GM21786 (cell line): ENCODE results near the gene CLCNKB.
"Not testable (repeated sequence)": the region's sequence is repeated elsewhere in the genome, so short reads cannot be mapped to it uniquely, and the experiment has no call there.

Experiments
- ATAC-seq: cut with Tn5 transposase; IDR thresholded peaks from one replicate; pipeline ENCODE4 v1.9.1; 2021; ENCODE audit not compliant: unreplicated experiment

Gene CLCNKB

DNA sequence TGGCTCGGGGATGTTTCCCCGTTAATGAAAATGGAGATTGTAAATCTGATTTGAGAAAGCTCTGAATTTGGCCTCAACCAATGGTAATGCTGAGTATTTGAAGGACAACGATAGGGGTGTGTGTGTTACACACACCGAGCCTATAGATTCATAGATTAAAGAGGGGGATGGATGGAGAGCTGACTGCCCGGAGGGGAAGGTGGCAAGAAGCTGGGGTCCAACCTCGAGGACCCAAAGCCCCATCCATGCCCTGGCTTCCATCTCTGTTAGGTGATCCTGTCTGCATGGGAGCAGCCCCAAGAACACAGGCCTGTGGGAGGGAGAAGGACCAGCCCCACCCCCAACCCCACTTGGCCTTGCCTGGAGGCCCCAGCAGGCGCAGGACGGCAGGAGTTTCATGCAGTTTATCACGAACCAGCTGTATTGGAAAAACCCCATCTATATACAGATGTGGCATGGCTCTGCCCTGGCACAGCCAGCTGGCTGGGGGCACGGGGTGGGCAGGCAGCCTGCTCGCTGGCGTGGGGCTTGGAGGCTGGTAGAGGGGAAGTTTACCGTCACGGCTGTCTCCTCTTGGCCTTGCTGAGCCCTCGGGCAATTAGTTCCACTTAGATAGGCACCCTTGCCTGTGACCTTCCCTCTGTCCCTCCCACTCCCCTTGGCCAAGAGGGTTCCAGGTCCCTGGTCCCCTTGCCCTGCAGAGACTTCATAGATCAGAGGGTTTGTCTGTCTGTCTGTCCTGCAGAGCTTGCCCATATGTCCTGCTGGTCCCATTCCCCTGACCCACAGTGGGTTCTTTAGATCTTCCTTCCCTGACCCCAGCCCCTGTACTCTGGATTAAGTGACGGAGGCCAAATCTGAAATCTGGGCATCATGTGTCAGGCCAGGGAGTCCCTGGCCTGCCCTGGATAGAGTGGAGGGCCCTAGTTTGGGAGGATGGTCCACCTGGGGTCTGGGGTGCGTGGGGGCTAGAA is 28.8 kb upstream of the CLCNKB start:
- no peak for ATAC-seq

DNA sequence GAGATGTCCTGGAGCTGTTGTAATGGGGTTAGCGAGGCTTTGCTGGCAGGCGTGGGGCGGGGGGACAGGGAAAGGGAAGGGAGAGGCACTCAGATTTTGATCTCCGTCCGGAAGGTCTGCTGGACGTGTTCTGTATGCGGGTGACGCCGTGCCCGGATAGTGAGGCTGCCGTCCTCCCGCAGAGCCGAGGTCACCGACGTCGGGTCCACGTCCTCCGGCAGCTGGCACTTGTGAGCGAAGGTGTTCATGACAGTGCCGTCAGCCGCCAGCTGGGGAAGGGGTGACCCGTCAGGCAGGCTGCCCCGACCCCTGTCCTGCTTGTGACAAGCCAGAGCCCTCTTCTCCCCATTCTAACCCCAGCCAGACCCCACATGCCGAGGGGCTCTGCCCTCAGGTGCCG is 28.1 kb upstream of the CLCNKB start:
- ATAC-seq, result no peak

DNA sequence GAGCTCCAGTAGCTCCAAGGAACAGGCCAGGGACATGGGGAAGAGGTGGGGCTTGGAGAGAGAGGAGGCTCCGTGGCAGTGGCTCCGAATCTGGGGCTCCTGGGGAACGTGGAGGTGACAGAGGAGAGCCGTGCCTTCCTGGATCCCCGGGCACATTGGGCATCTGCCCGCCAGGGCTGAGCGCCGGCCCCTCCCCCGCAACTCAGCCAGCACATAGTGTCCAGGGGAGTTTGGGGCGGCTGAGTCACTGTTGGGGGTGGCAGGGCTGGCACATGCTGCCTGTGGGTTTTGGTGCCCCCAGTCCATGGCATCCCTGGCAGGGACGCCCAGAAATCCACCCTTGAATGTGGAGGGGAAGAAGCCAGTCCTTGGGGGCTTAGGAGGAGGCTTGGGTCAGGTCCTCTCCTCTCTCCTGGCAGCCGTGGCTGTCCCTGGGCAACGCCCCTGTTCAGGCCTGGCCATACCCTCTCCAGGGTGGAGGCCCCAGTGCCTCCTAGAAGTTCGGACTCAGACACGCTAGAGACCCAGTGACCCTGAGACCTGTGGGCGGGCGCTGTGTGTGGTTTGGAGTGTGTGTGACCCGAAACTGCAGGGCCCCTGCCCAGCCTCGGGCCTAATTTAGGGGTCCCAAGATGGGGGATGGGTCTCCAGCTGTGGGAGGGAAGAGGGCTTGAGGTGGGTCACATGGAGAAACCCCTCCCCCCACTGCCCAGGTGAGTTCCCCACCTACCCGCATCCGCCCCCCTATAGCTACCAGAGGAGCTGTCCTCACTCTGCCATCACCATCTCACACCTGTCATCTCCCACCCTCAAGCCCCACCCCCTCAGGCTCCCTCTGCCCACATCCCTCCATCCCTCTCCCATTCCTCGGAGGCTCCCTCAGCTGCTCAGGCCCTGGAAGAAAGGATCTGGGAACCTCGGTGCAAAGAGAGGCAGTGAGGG is 27.4 kb upstream of the CLCNKB start:
- no peak for ATAC-seq

DNA sequence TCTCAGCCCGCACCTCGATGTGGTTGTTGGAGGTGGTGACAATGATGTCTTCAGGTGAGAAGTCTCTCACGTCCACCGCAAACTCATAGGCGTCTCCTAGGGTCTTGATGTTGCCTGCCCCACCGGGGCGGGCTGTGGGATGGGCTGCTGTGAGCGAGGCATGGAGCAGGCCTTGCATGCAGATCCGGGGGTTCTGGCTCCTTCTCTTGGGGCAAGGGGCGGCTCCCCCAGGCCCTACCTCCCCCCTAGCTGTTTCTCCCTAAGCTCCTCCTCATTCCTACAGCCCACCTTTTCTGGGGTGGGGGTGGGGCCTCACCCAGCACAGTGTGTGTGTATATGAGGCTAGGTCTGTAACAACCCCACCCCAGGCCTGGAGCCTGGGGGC is 26.5 kb upstream of the CLCNKB start:
- ATAC-seq, result no peak

DNA sequence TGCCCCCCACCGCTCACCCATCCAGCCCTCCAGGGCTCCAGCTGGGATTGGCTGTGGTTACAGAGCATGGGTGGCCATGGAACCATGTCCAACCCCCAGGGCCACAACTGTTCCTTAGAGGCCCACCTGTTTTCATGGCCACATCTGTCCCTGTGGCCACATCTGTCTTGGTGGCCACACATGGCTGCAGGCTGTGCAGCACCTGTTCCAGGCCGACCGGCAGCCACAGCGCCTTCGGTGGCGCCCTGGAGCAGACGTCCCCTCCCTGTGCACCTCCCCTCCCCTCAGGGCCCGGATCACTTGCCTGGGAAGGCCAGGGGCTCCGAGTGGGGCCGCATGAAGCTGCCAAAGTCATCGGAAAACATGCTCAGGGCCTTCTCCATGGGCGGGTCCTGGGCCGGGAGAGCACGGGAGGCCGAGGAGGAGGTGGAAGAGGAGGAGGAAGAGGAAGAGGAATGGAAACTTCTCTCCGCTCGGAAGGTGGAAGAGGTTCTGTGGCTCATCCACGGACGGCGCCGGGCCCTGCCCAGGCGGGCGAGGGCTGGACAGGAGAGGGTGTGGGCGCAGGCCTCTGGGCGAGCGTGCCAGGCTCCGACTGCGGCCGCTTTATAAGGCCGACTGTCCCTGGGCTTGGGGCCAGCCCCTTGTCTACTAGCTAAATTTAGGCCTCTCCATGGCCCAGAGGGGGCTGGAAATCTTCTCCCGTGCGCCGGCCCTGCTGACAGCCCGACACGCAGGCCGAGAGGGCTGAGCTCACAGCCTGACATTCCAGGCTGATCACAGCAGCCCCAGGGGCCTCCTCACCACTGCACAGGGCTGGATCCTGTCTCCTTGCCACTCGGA is 25.9 kb upstream of the CLCNKB start, which contains the start of gene HSPB7:
TSS of gene HSPB7 (minus strand) at position 583 of the 843 bp plus-strand sequence. CDS start at position 503, 80 bp downstream.
- ATAC-seq, result no peak

DNA sequence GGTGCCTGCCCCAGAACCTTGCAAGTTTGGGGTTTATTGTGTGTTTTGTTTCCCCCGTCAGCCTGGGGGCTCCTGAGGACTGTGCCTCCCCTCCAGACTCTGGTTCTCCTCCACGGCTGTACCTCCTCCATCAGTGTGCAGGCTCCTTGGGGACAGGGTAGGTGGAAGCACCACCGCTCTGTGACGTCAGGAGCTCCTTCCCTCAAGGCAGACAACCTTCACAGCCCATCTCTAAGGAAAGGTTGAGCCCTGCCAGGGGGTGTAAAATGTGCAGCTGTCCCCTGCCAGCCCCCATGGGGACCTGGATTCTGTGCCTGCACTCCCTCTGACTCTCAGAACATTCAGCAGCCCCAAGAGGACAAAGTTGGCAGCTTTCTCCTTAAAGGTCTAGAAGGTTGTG is 25.3 kb upstream of the CLCNKB start:
- ATAC-seq, result no peak

DNA sequence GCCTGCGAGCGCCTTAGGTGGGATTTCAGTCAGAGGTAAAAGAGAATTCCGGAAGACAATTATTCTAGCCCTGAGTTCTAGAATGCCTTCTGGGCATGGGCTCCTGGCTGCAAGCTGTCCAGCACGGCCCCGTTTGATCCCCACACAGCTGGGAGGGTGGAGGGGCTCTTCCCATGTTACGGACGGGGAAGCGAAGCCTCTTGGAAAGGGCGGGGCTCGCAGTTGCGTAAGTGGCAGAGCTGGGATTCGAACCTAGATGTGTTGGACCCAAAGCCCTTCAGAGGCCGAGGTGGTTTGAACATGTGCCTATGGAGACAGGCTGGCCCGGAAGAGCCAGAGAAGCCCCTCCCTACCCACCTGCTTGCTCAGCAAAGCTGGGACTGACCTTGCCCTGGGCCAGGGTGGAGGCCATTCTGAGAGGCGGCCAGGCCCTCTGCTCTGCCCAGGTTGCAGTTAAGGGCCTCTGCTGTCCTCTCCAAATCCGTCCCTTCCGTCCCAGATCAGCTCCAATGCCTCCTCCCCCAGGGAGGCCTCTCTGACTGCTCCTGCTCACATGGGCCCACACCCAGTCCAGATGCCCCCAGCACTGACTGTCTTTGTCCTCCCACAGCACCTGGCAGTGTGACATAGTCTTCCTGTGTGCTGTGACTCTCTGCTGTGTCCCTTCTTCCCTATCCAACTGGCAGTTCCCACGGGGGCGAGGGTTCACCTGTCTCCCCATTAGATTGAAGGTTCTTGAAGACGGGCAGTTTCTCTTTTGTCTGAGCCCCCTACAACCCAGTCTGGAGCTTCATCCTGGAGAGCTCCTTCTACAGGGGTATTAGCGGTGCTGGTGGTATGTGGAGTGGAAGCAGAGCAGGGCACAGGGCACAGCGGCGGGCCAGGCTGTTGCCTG is 24.6 kb upstream of the CLCNKB start:
- ATAC-seq, result no peak

DNA sequence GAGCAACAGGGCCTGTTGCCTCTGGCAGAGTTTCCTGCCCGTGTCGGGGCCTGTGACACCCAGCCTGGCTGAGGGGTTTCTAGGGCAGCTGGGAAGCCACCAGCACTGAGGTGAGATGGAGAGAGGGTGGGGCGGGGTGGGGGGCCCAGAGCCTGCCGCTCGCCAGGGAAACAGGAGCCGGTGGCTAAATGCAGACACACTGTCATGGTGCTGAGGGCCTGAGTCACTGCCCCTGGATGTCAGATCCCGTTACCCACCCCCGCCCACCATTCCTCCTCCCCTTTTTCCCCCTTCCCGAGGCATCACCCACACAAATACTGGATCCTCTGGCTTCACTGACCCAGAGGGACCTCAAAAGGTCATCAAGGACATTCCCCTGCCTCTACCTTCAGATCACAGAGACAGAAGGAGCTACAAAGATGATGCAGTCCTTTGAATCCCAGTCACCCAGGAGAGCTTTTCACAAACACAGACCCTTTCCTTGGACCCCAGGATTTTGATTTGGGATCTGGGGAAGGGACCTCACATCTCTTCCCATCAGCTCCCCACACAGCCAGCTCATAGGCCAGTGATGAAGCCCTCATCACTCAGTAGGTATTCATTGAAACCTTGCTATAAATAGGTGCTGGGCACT is 23.8 kb upstream of the CLCNKB start:
- ATAC-seq, result no peak

DNA sequence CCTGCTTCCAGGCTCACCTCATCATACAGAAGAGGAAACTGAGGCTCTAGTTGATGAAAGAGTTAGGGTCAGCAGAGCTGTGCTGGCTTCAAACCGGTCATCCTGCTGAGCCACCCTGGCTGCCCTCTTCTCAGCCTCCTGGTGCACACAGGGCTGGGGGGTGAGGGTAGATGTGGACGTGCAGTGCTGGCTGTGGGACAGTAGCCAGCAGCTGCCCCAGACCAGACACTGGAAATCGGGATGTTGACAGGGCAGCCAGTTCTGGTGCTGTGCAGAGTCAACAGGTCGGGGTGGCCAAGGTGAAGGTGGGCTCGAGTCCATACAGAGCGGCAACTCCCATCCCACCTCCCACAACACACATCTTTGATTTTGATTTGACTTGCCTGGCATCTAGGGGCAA is 23.3 kb upstream of the CLCNKB start:
- ATAC-seq, result no peak

DNA sequence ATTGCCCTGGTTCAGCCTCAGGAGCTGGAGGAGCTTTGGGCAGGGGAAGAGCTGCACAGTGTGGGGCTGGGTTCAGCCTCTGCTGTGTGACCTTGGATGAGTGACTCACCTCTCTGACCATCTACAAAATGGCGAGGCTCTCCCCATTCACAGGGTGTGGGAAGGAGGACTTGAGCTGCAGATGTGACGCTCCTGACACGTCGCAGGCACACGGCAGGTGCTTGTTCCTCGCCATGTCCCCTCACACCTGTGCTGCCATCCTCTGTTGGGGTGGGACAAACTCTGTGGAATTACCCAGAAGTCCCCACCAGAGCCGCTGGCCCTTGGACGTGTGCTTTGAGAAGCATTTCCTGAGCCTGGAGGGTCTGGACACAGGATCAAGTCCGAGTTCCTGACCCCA is 22.7 kb upstream of the CLCNKB start:
- not testable (repeated sequence) for ATAC-seq

DNA sequence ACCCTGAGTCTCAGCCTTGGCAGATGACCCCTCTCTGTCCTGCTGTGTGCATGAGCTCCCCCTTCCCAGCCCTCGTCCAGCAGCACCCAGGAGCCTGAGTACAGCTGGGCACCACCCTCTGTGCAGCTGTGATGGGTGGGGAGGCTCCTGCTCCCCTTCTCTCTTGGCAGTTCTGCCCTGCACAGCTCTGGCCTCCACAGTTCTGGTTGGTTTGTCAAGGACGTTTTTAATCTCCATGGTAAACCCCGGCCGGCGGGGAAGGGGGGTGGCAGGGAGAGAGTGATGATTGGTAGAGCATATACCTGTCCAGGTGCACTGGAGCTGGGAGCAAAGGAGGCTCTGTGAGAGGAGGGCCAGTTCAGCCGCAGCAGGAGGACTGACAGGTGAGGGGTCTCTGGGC is 21.9 kb upstream of the CLCNKB start, which contains the start of gene CLCNKA:
TSS of gene CLCNKA (plus strand) at position 356 of the 400 bp plus-strand sequence. CDS start 584 bp downstream, outside the sequence.
- no peak for ATAC-seq

DNA sequence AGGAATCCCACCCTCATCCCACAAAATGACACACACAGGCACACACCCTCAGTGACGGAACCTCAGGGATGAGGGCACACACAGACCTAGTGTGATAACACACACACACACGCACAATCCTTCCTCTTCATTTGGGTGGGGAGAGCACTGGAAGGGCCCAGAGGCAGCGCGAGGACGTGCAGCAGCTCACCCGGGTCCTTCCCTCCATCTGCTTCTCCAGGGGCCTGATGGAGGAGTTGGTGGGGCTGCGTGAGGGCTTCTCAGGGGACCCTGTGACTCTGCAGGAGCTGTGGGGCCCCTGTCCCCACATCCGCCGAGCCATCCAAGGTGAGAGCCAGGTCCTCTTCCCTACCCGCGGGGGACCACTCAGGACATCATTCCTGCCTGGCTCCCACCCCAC is 21.2 kb upstream of the CLCNKB start:
- no peak for ATAC-seq

DNA sequence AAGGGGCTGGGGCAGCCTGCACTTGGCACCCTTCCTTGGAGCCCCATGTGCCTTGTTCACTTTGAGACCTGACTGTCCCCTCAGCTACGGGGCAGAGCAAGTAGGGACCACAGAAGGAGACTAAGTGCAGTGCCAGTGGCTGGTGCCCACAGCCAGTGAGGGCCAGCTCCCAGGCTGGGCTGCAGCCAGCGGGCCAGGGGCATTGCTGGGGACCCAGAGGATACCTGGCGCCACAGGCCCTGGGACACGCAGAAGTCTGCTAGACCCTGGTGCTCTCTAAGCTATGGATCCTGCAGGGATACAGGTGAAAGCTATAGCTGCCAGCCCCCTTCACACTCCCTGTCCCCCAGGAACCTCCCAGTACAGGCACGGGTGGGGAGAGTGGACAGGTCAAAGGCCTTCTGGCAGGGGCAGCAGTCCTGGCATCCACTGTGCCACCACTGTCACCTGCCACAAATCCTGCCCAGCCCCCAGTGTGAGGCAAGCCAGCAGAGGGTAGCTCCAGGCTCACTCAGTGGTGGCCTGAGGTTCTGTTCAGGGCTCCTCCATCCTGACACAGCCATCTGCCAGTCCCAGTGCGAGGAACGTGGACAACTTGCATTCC is 20.4 kb upstream of the CLCNKB start:
- no peak for ATAC-seq

DNA sequence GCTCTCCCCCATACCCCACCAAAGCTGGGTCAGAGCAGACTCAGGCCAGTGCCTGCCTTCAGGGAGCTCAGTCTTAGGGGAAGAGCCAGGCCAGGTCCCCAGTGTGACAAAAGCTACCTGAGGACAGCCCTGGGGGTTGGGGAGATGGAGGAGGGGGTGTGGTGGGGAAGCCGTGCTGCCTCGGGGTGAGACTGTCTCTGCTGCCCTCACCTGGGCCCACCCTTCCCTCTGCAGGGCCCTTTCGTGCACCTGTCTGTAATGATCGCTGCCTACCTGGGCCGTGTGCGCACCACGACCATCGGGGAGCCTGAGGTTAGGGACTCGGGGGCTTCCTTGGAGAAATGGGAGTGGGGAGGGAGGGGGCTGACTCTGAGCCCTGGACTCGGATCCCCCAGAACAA is 17.3 kb upstream of the CLCNKB start:
- not testable (repeated sequence) for ATAC-seq

DNA sequence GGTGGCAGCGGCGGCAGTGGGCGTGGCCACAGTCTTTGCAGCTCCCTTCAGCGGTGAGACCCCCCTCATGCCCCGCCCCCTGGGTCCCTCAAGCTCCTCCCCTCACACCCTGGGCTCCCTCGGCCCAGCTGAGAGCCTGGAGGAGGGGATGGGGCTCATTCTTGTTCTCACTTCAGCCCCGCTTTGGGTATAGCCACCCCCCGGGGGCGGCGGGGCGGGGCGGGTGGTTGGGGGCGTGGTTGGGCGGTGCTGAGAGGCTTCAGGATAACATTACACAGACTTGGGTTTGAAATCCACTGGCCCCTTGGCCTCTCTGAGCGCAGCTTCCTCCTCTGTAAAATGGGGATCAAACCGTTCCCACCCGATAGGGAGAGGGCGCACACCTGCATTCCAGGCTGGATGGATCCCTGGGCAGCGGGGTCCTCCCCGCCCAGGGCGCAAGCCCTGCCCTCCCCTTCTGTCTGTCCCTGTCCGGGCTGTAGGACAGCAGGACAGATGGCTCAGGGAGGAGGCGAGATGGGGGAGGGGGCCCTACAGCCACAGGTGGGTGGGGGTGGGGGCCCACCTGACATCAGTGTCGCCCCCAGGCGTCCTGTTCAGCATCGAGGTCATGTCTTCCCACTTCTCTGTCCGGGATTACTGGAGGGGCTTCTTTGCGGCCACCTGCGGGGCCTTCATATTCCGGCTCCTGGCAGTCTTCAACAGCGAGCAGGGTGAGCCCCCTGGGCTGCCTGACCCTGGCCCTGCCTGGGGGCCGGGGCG is 16.7 kb upstream of the CLCNKB start:
- no peak for ATAC-seq

DNA sequence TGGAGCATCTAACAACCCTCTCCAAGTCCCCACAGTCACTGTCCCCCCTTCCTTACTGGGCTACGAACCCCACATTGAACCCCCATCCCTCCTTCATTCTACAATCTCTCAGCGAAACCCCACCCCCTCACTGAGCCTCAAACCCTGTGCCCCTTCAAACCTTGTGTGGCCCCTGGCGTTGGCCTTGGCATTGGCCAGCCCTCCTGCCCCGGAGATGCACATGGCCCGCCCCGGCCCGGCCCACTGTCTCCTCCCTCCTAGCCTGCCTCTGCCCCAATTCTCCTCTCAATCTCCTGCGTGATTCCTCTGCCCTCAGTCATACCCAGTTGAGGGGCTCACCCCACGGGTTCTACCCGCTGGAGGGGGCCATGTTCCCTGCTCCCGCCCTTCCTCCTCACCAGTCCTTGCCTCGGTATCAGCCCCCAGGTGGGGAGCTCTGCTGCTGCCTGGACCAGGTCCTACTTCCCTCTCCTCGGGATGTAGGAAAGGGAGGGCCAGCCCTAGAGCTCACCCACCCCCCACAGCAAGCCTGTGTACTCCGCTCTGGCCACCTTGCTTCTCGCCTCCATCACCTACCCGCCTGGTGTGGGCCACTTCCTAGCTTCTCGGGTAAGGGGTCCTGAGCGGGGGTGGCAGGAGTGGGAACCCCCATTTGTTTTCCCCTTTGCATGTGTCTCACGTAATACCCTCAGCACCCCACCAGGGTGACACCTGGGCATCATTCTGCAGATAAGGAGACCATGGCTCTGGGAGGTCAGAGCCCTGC is 15.2 kb upstream of the CLCNKB start:
- no peak for ATAC-seq

DNA sequence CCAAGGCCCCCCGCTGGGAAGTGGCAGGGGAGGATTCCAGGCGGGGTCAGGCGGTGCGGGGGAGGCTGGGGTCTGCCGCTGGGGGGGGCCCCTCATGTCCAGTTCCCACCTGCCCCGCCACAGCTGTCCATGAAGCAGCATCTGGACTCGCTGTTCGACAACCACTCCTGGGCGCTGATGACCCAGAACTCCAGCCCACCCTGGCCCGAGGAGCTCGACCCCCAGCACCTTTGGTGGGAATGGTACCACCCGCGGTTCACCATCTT is 14.6 kb upstream of the CLCNKB start:
- ATAC-seq, result not testable (repeated sequence)
